Testis (tissue), 3 donors: ENCODE results near the gene ATP11A. TPM values are rescaled to one million over a fixed set of nuclear protein-coding genes. Genes with fewer than 3 reads are reported as not detected.

Source experiments
- DNase-seq: peaks from one replicate; pipeline ENCODE4 v3.0.0-alpha.2; 2019
- H3K27ac ChIP-seq, 2 donors: fragments of 200-600 bp; sonication (generic); one replicate each; pipeline ENCODE4 v1.5.1; 2019
- H3K27me3 ChIP-seq: fragments of 200-600 bp; sonication (generic); one replicate; pipeline ENCODE4 v1.5.1; 2019
- H3K36me3 ChIP-seq: fragments of 200-600 bp; sonication (generic); one replicate; pipeline ENCODE4 v1.5.1; 2017; ENCODE audit warnings: low read depth; ENCODE audit errors: missing control alignments
- H3K4me1 ChIP-seq: fragments of 200-600 bp; sonication (generic); one replicate; pipeline ENCODE4 v1.5.1; 2019
- H3K4me3 ChIP-seq, 2 donors: fragments of 200-600 bp; sonication (generic); one replicate each; pipeline ENCODE4 v1.5.1; 2017 to 2019
- H3K9me3 ChIP-seq: fragments of 200-600 bp; sonication (generic); one replicate; pipeline ENCODE4 v1.5.1; 2017
- POLR2A ChIP-seq: fragments of 450-650 bp; IDR thresholded peaks from one replicate; pipeline ENCODE4 v1.6.1; 2017; ENCODE audit warnings: antibody characterized with exemption, mild to moderate bottlenecking, moderate library complexity
- WGBS, 2 donors: methylation state at CpG; one replicate each; pipeline ENCODE4 v1.1.5; 2018; 5-methylcytosine and 5-hydroxymethylcytosine counted together
- intact Hi-C: fragments of 100-400 bp; cut with DNase I; formaldehyde crosslinking; loops from one replicate; pipeline ENCODE4 v1.15.1; 2023; ENCODE audit warnings: low total_unique reads
- polyA plus RNA-seq: library from polyadenylated mRNA; stranded (reverse); fragments of 350-450 nt; fragmentation: Illumina TruSeq; extraction: RNeasy Lipid Tissue Mini Kit (QIAGEN cat#74804); gene quantifications from one replicate; pipeline ENCODE4 v1.2.3, GENCODE V29; 2014; ENCODE audit warnings: low read depth, low replicate concordance; ENCODE audit not compliant: insufficient read depth
- total RNA-seq, 2 donors: library from RNA; depleted of rRNA; stranded (reverse); fragments of >200 nt; gene quantifications; one replicate each; pipeline ENCODE4 v1.2.3, GENCODE V29; 2016
- TF ChIP-seq, protein P1 (sequence below), 3 experiments: fragments of 450-650 bp in 2 of 3; fragments of 200-600 bp in 1 of 3; sonication (generic) in 1 of 3; IDR thresholded peaks; one replicate each; pipeline ENCODE4 v1.5.1; 2016 to 2019; ENCODE audit warnings: antibody characterized with exemption in 3 of 3, mild to moderate bottlenecking in 2 of 3, moderate library complexity in 1 of 3

ATP11A gene
- total and polyA plus RNA-seq, 3 donors from 2014 or later = 34.4 to 122 (median 112) TPM

DNA sequence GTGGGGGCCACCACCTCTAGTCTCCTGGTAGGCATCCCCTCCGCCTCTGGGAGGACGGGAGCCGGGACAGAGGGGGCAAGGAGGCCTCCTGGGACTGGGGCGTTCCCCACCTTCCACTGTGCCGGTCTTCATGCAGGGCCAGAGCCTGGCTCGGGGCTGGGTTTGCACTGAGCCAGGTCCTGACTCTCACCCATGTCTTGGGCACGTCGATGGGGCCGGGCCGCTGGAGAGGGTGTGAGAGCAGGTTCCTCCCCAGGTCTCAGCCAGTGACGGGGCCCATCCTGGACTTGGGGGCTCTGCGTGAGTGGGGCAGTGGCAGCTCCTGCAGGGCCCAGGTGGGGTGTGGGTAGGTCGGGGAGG, 26.6 kb downstream of the ATP11A start:
- no peaks in the 10 kb centered on the region for H3K27me3 ChIP-seq
- WGBS, 2 donors = 80 to 97% methylated on average over 2 to 7 of the region's 13 CpGs
- no peaks in the 10 kb centered on the region for H3K9me3 ChIP-seq
- no peak overlapping the region for H3K4me3 ChIP-seq
- peaks cover 31% of the 10 kb centered on the region for H3K4me1 ChIP-seq
- DNase-seq = no peak
- intact Hi-C loops = no loop called here
- no peaks in the 10 kb centered on the region for H3K36me3 ChIP-seq
- TF ChIP-seq POLR2A = no peak
- TF ChIP-seq, protein P1, sequence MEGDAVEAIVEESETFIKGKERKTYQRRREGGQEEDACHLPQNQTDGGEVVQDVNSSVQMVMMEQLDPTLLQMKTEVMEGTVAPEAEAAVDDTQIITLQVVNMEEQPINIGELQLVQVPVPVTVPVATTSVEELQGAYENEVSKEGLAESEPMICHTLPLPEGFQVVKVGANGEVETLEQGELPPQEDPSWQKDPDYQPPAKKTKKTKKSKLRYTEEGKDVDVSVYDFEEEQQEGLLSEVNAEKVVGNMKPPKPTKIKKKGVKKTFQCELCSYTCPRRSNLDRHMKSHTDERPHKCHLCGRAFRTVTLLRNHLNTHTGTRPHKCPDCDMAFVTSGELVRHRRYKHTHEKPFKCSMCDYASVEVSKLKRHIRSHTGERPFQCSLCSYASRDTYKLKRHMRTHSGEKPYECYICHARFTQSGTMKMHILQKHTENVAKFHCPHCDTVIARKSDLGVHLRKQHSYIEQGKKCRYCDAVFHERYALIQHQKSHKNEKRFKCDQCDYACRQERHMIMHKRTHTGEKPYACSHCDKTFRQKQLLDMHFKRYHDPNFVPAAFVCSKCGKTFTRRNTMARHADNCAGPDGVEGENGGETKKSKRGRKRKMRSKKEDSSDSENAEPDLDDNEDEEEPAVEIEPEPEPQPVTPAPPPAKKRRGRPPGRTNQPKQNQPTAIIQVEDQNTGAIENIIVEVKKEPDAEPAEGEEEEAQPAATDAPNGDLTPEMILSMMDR (IDR thresholded peaks at IDR 0.05) = no peak
- H3K27ac ChIP-seq = peak overlapping the region in 1 of 2 donors; percentile 31

DNA sequence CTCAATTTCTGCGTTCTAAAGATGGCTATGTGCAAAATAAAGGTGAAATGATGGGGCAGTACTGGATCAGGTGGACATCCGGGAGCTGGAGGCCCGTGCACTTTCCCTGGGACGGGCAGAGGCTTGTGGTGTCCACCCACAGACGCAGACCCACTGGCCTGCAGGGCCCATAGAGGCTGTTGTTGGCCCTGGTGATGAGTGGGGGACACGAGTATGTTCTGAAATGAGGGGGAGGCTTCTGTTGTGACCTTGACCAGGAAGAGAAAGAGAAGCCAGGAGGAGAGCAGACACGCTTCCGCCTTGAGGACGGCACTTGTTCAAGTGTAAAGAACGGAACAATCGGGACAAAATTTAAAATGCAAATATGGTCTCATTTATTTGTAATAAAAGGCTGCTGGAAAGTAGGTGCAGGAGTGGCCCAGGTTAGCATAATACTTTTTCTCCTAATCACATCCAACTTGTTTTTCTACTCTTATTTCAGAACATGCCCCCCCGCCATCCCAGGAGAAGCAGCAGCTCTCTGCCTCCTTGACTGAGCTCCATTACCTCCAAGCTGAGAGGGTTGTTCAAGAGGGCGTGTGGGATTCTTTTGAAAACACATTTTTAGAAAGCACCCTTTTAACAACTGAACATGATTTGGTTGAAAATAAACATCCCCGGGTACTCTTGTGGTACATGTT, 27.1 kb downstream of the ATP11A start:
- no peak overlapping the region for H3K4me3 ChIP-seq
- no peak for DNase-seq
- WGBS, 2 donors = 75 to 87% methylated on average over 11 to 14 of the region's 14 CpGs

DNA sequence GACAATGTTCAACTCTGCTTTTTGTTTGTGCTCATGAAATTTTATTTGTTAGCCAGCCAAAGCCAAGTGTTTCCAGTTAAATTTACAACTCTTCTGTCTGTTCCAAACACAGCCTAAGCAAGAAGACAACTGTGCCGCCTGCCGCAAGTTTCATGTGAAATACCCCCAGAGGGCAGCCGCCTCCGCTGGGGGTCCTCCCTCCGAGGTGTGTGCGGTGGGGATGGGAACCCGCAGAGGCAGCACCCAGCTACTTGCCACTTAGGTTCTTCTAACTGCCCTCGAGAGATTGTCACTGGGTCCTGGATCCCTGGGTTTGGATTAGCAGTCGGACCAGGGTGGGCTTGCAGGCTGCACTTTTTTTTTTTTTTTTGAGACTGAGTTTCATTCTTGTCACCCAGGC, 28.5 kb downstream of the ATP11A start:
- no peak for DNase-seq
- no peaks in the 10 kb centered on the region for H3K27me3 ChIP-seq
- no peaks in the 10 kb centered on the region for H3K9me3 ChIP-seq
- no peak for TF ChIP-seq POLR2A
- TF ChIP-seq, protein P1 (IDR thresholded peaks at IDR 0.05) = no peak
- 91 to 97% methylated on average over 9 of the region's 9 CpGs for WGBS, 2 donors
- no peaks in the 10 kb centered on the region for H3K36me3 ChIP-seq
- peaks cover 24% of the 10 kb centered on the region for H3K4me1 ChIP-seq
- intact Hi-C loops = no loop called here
- H3K4me3 ChIP-seq = no peak overlapping the region
- H3K27ac ChIP-seq = no peak overlapping the region

More for the DNA sequence above, 27.1 kb downstream of the ATP11A start:
- no peaks in the 10 kb centered on the region for H3K36me3 ChIP-seq
- no peak for TF ChIP-seq POLR2A
- TF ChIP-seq, protein P1 (IDR thresholded peaks at IDR 0.05) = no peak
- no peaks in the 10 kb centered on the region for H3K9me3 ChIP-seq
- H3K27me3 ChIP-seq = no peaks in the 10 kb centered on the region
- intact Hi-C loops = no loop called here
- peak overlapping the region in 1 of 2 donors; percentile 31 for H3K27ac ChIP-seq
- H3K4me1 ChIP-seq = peaks cover 31% of the 10 kb centered on the region

DNA sequence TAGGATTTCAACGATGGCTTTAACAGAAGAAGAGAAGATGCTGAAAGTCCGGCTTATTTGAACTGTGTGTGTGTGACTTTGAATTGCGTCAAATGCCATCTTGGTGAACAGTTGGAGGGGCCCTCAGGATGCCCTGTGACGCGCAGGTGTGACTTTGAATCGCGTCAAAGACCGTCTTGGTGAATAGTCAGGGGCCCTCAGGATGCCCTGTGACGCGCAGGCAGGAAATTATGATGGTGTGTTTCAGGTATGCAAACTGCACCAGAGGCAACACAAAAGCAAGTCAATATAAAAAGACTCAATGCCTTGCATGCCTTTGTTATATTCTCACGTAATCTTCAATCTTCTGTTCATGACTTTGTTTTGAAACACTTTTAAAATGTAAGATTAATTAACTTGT, 29.2 kb downstream of the ATP11A start:
- no peak for DNase-seq
- no peaks in the 10 kb centered on the region for H3K9me3 ChIP-seq
- peaks cover 21% of the 10 kb centered on the region for H3K4me1 ChIP-seq
- no peaks in the 10 kb centered on the region for H3K27me3 ChIP-seq
- intact Hi-C loops = no loop called here
- no peaks in the 10 kb centered on the region for H3K36me3 ChIP-seq
- H3K27ac ChIP-seq = no peak overlapping the region
- TF ChIP-seq POLR2A = no peak
- TF ChIP-seq, protein P1 (IDR thresholded peaks at IDR 0.05) = no peak
- WGBS, 2 donors = 82 to 84% methylated on average over 11 of the region's 11 CpGs
- no peak overlapping the region for H3K4me3 ChIP-seq

DNA sequence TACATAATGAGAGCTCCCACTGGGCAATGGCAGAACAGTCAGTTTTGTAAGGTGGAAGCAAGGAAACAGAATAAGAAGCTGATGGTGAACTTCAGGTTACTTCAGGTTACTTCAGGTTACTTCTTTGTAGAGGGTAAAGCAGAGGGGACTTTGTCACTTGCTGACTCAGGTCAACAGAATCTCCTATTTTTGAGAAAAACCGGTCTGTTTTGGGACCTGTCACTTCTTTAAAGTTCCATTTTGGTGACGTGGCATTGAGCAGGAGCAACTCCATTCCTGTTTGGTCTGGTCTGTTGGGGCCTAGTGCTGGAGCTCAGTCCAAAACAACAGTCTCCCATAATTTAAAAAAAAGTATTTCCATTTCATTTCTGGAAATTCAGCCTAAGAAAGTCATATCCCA, 29.7 kb downstream of the ATP11A start:
- WGBS, 2 donors = 81 to 92% methylated on average over 2 of the region's 2 CpGs
- Histone ChIP-seq H3K27ac (no peak overlapping the region), H3K27me3 (no peaks in the 10 kb centered on the region), H3K36me3 (no peaks in the 10 kb centered on the region), H3K9me3 (no peaks in the 10 kb centered on the region), H3K4me3 (no peak overlapping the region), H3K4me1 (peaks cover 21% of the 10 kb centered on the region)
- TF ChIP-seq, protein P1 (IDR thresholded peaks at IDR 0.05) = no peak
- TF ChIP-seq POLR2A = no peak
- no peak for DNase-seq
- intact Hi-C loops = no loop called here
